ENCODE results near the gene PRELP. TPM values are rescaled to one million over a fixed set of nuclear protein-coding genes. Genes with fewer than 3 reads are reported as not detected.

Gene PRELP
- total RNA-seq, 4 donors from 2014 or later: 100 to 186 (median 165) TPM

DNA sequence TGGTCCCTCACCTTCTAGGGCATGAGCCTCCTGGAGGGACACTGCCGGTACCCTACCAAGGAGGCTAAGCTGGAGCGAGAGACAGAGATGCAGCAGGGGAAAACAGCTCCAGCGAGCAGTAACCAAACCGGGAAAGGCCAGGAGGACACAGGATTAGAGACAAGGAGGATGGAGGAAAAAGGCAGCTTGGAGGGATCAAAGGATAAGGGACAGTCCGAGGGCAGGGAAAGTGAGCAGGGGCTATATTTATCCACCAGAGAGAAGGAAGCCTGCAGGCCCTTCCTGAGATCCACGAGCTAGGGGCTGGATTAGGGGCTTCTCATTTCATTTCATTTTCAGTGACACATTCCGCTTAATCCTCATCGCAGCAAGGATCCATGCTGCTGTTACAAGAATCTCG is 33.8 kb upstream of the PRELP start:
- H3K27me3 ChIP-seq: no peaks in the 10 kb centered on the region
- H3K36me3 ChIP-seq: no peaks in the 10 kb centered on the region
- H3K9me3 ChIP-seq: peaks cover 0 to 7% (median 0%) of the 10 kb centered on the region in 4 donors
- H3K27ac ChIP-seq (replicated peaks in 1 of 4): peak overlapping the region in 3 of 4 donors; percentile 37 to 59 (median 52)
- no peak for DNase-seq (ENCODE audit: extremely low spot score)
- intact Hi-C loops (cut with DNase I): loop anchor here (2.0 to 5.0 kb wide), 3 partner anchors 46 to 174 kb away; no protein-coding TSS in a partner anchor
- H3K4me1 ChIP-seq: peaks cover 14 to 26% (median 25%) of the 10 kb centered on the region in 4 donors
- no peak for TF ChIP-seq POLR2AphosphoS5 (IDR thresholded peaks at IDR 0.05)
- TF ChIP-seq POLR2A (IDR thresholded peaks at IDR 0.05; ENCODE audit: low read depth): no peak
- TF ChIP-seq EP300 (IDR thresholded peaks at IDR 0.05): no peak
- no peak for TF ChIP-seq CTCF (IDR thresholded peaks at IDR 0.05)
- WGBS: 82% methylated on average over 9 of the region's 9 CpGs
- no peak overlapping the region for H3K4me3 ChIP-seq

GRCh38 chr1:203442821-203443220 is 32.8 kb upstream of the PRELP start:
- H3K27ac ChIP-seq (replicated peaks in 1 of 4): peak overlapping the region in 3 of 4 donors; percentile 2 to 51 (median 39)
- no peaks in the 10 kb centered on the region for H3K36me3 ChIP-seq
- peaks cover 14 to 32% (median 25%) of the 10 kb centered on the region in 4 donors for H3K4me1 ChIP-seq
- TF ChIP-seq EP300 (IDR thresholded peaks at IDR 0.05) (no peak), POLR2AphosphoS5 (IDR thresholded peaks at IDR 0.05) (no peak), POLR2A (IDR thresholded peaks at IDR 0.05; ENCODE audit: low read depth) (no peak), CTCF (IDR thresholded peaks at IDR 0.05) (no peak)
- DNase-seq (ENCODE audit: extremely low spot score): no peak
- H3K4me3 ChIP-seq: no peak overlapping the region
- WGBS: 87% methylated on average over 5 of the region's 7 CpGs
- intact Hi-C loops (cut with DNase I): loop anchor here (5.0 kb wide), 2 partner anchors 44 to 176 kb away; no protein-coding TSS in a partner anchor
- H3K9me3 ChIP-seq: peaks cover 0 to 7% (median 0%) of the 10 kb centered on the region in 4 donors
- no peaks in the 10 kb centered on the region for H3K27me3 ChIP-seq

GRCh38 chr1:203443296-203443695 is 32.3 kb upstream of the PRELP start:
- H3K4me1 ChIP-seq: peaks cover 14 to 36% (median 25%) of the 10 kb centered on the region in 4 donors
- H3K4me3 ChIP-seq: no peak overlapping the region
- H3K9me3 ChIP-seq: peaks cover 0 to 7% (median 0%) of the 10 kb centered on the region in 4 donors
- DNase-seq (ENCODE audit: extremely low spot score): no peak
- no peaks in the 10 kb centered on the region for H3K27me3 ChIP-seq
- peak overlapping the region in 1 of 4 donors; percentile 39 for H3K27ac ChIP-seq (replicated peaks in 1 of 4)
- no peaks in the 10 kb centered on the region for H3K36me3 ChIP-seq
- WGBS: 77% methylated on average over 2 of the region's 2 CpGs
- no peak for TF ChIP-seq CTCF (IDR thresholded peaks at IDR 0.05)
- no peak for TF ChIP-seq EP300 (IDR thresholded peaks at IDR 0.05)
- no peak for TF ChIP-seq POLR2A (IDR thresholded peaks at IDR 0.05; ENCODE audit: low read depth)
- TF ChIP-seq POLR2AphosphoS5 (IDR thresholded peaks at IDR 0.05): no peak
- intact Hi-C loops (cut with DNase I): loop anchor here (5.0 kb wide), 2 partner anchors 44 to 176 kb away; no protein-coding TSS in a partner anchor

DNA sequence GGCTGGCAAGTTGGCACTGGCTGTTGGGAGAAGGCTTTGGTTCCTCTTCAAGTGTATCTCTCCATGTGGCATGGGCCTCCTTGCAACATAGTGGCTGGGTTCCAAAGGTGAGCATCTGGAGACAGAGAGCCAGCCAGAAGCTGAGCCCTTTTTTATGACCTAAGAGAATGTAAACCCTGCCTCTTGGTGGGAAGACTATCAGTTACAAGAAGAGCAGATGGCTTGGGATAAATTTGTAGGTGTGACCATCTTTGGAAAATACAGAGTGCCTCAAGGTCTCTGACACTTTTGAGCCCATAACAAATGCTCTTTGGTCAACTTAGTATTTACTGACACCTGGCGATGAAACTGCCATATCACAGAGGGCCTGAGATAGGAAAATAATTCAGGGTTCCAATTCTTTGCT is 31.4 kb upstream of the PRELP start:
- no peak for DNase-seq (ENCODE audit: extremely low spot score)
- no peaks in the 10 kb centered on the region for H3K36me3 ChIP-seq
- 100% methylated on average over 1 of the region's 1 CpG for WGBS
- H3K27ac ChIP-seq (replicated peaks in 1 of 4): no peak overlapping the region
- H3K4me3 ChIP-seq: no peak overlapping the region
- no peak for TF ChIP-seq EP300 (IDR thresholded peaks at IDR 0.05)
- no peak for TF ChIP-seq POLR2A (IDR thresholded peaks at IDR 0.05; ENCODE audit: low read depth)
- TF ChIP-seq POLR2AphosphoS5 (IDR thresholded peaks at IDR 0.05): no peak
- TF ChIP-seq CTCF (IDR thresholded peaks at IDR 0.05): no peak
- intact Hi-C loops (cut with DNase I): loop anchor here (5.0 kb wide), 2 partner anchors 43 to 177 kb away; no protein-coding TSS in a partner anchor
- peaks cover 0 to 7% (median 0%) of the 10 kb centered on the region in 4 donors for H3K9me3 ChIP-seq
- no peaks in the 10 kb centered on the region for H3K27me3 ChIP-seq
- H3K4me1 ChIP-seq: peaks cover 14 to 33% (median 22%) of the 10 kb centered on the region in 4 donors
